ENCODE measurements around the gene SCRT2. TPM values are rescaled to one million over a fixed set of nuclear protein-coding genes. Genes with fewer than 3 reads are reported as not detected.
A peak's percentile ranks its signal among the peaks of the same experiment; 100 is the strongest.

The SCRT2 gene
- total and polyA plus RNA-seq, 9 of the 15 experiments (the other 6 are each of a cell fraction or from before 2014, with no cell fraction given), result 0.04 to 0.75 (median 0.13) TPM; not detected in 2

- POLR2A ChIA-PET, result interaction anchor here (0.6 to 1.0 kb wide), 3 partner anchors 20 to 84 kb away, joined by 3 to 5 read pairs (median 3); no protein-coding TSS in a partner anchor
- WGBS (ENCODE audit: insufficient coverage, low coverage, missing lambda C conversion rate), result 96% methylated on average over 2 of the region's 2 CpGs
- TF ChIP-seq BCOR (IDR thresholded peaks at IDR 0.05) (peak; percentile 85), TRIM28 (IDR thresholded peaks at IDR 0.05) (peak; percentile 77; the same call in 1 of the 2 replicates), MEIS2 (IDR thresholded peaks at IDR 0.05; ENCODE audit: partially characterized antibody) (no peak), ARID3B (CRISPR knock-in tag; IDR thresholded peaks at IDR 0.05; ENCODE audit: borderline replicate concordance) (no peak), CREB1 (IDR thresholded peaks at IDR 0.05) (no peak), CREB1 (CRISPR knock-in tag; IDR thresholded peaks at IDR 0.05) (no peak), ETS1 (conservative IDR thresholded peaks at IDR 0.05; ENCODE audit: control insufficient read depth, low read depth, low read length) (no peak), CBX3 (IDR thresholded peaks at IDR 0.05; ENCODE audit: borderline replicate concordance in 1 of 2, low read length in 2 of 2) (peak in 1 of 2 experiments; percentile 80; a peak in 2 of 3 replicates), CHD1 (IDR thresholded peaks at IDR 0.05; ENCODE audit: low read length) (no peak), CREB3 (tag; conservative IDR thresholded peaks at IDR 0.05; ENCODE audit: low read depth) (no peak), USF1 (CRISPR knock-in tag; IDR thresholded peaks at IDR 0.05) (peak; percentile 28; the same call in 1 of the 2 replicates), KDM4B (IDR thresholded peaks at IDR 0.05; ENCODE audit: borderline replicate concordance in 2 of 2, low read depth in 1 of 2) (no peak), MTA1 (IDR thresholded peaks at IDR 0.05; ENCODE audit: borderline replicate concordance) (no peak), ZNF57 (CRISPR knock-in tag; IDR thresholded peaks at IDR 0.05) (no peak), MAFG (tag; conservative IDR thresholded peaks at IDR 0.05) (no peak)
Observed at GRCh38 chr20:647479-648019, 28.1 kb downstream of the SCRT2 start.

More at GRCh38 chr20:647479-648019, 28.1 kb downstream of the SCRT2 start:
- FAIRE-seq, result no peak
- no peaks in the 10 kb centered on the region for H4K20me1 ChIP-seq (replicated peaks; ENCODE audit: control insufficient read depth, insufficient read depth, low read length)
- no peak for DNase-seq (ENCODE audit: extremely low read depth in 1 of 4, low spot score in 3 of 4)
- no peak overlapping the region for H3K4me3 ChIP-seq
- peaks cover 44% of the 10 kb centered on the region for H3K36me3 ChIP-seq (ENCODE audit: control insufficient read depth, insufficient read depth, low read length)
- no peak for ATAC-seq
- no peak overlapping the region for H2AFZ ChIP-seq (ENCODE audit: low read depth, low read length)
- intact Hi-C loops (cut with micrococcal nuclease) (loop anchor here (10.0 kb wide), 1 partner anchor 293 kb away; no protein-coding TSS in a partner anchor), in situ Hi-C loops (cut with MboI) (loop anchor here (5.0 kb wide), 1 partner anchor 90 kb away; no protein-coding TSS in a partner anchor)
- no peak overlapping the region for H3K27ac ChIP-seq (ENCODE audit: extremely low read depth, low read depth, low read length)
- no peaks in the 10 kb centered on the region for H3K9me1 ChIP-seq (ENCODE audit: control insufficient read depth, insufficient read depth, low read length)
- peaks cover 38% of the 10 kb centered on the region for H3K79me2 ChIP-seq (ENCODE audit: control insufficient read depth, insufficient read depth, low read length)
- CTCF ChIA-PET (ENCODE audit: low intra/inter-chr PET ratio), result no interaction called here
- H3K9me3 ChIP-seq (replicated peaks; ENCODE audit: control insufficient read depth, insufficient read depth, low read depth, low read length), result no peaks in the 10 kb centered on the region
- H3K27me3 ChIP-seq (ENCODE audit: control insufficient read depth in 2 of 2, insufficient read depth in 2 of 2, low read length in 2 of 2), result no peaks in the 10 kb centered on the region
- no peak overlapping the region for H3K4me2 ChIP-seq (ENCODE audit: insufficient read depth, low read length)
- H3K9ac ChIP-seq (ENCODE audit: insufficient read depth in 1 of 2, low read depth in 2 of 2, low read length in 2 of 2), result no peak overlapping the region; a peak in 1 of 4 replicates
- peaks cover 24 to 27% of the 10 kb centered on the region in 2 experiments; a peak in 4 of 5 replicates for H3K4me1 ChIP-seq (replicated peaks in 1 of 2; ENCODE audit: control insufficient read depth in 2 of 2, insufficient read depth in 2 of 2, low read length in 2 of 2)
- TSS peak; percentile 12 for BruUV-seq (replicated peaks)

All from K562 (cell line).